RWPE1 (cell line): Measurements from ENCODE around the gene PSMB3.

Source experiments
- CTCF ChIA-PET: fragments of 350-600 bp; sonication (Branson Sonifier 250); formaldehyde crosslinking; extraction: SDS; loops from one replicate; lab custom pipeline; 2021; lab: Yijun Ruan, JAX
- POLR2A ChIA-PET: fragments of 400-600 bp; formaldehyde crosslinking; extraction: SDS; loops from one replicate; lab custom pipeline; 2020; ENCODE audit warnings: antibody characterized with exemption; ENCODE audit not compliant: low non-redundant PET; lab: Yijun Ruan, JAX
- DNase-seq: peaks from one replicate; pipeline ENCODE4 v3.0.0; 2012; ENCODE audit warnings: low spot score
- H3K27ac ChIP-seq: fragments of 450-650 bp; 2 replicates; pipeline ENCODE4 v1.5.1; 2017
- TF ChIP-seq, protein P1 (sequence below): fragments of 450-650 bp; conservative IDR thresholded peaks from 2 replicates; pipeline ENCODE4 v1.5.1; 2017; ENCODE audit warnings: low read depth, mild to moderate bottlenecking

Gene PSMB3

GRCh38 chr17:38740044-38740443 is 12.5 kb upstream of the PSMB3 start:
- peak overlapping the region; percentile 94 for H3K27ac ChIP-seq
- DNase-seq, result no peak
- POLR2A ChIA-PET, result no interaction called here
- TF ChIP-seq, protein P1, sequence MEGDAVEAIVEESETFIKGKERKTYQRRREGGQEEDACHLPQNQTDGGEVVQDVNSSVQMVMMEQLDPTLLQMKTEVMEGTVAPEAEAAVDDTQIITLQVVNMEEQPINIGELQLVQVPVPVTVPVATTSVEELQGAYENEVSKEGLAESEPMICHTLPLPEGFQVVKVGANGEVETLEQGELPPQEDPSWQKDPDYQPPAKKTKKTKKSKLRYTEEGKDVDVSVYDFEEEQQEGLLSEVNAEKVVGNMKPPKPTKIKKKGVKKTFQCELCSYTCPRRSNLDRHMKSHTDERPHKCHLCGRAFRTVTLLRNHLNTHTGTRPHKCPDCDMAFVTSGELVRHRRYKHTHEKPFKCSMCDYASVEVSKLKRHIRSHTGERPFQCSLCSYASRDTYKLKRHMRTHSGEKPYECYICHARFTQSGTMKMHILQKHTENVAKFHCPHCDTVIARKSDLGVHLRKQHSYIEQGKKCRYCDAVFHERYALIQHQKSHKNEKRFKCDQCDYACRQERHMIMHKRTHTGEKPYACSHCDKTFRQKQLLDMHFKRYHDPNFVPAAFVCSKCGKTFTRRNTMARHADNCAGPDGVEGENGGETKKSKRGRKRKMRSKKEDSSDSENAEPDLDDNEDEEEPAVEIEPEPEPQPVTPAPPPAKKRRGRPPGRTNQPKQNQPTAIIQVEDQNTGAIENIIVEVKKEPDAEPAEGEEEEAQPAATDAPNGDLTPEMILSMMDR, result no peak
- CTCF ChIA-PET, result no interaction called here

GRCh38 chr17:38740806-38741205 is 11.7 kb upstream of the PSMB3 start:
- H3K27ac ChIP-seq, result peak overlapping the region; percentile 94
- ChIA-PET CTCF (interaction anchor here (0.7 kb wide), 1 partner anchor 345 kb away, joined by 4 read pairs; no protein-coding TSS in a partner anchor), POLR2A (no interaction called here)
- TF ChIP-seq, protein P1, result no peak
- no peak for DNase-seq

GRCh38 chr17:38741461-38741860 is 11.1 kb upstream of the PSMB3 start:
- CTCF ChIA-PET, result interaction anchor here (0.6 kb wide), 1 partner anchor 24 kb away, joined by 4 read pairs; no protein-coding TSS in a partner anchor
- POLR2A ChIA-PET, result no interaction called here
- no peak for DNase-seq
- H3K27ac ChIP-seq, result peak overlapping the region; percentile 94
- TF ChIP-seq, protein P1, result no peak

- POLR2A ChIA-PET, result no interaction called here
- no peak for DNase-seq
- TF ChIP-seq, protein P1, result no peak
- CTCF ChIA-PET, result no interaction called here
- H3K27ac ChIP-seq, result peak overlapping the region; percentile 94
These were observed 10.6 kb upstream of the PSMB3 start for GRCh38 chr17:38741921-38742410.

DNA sequence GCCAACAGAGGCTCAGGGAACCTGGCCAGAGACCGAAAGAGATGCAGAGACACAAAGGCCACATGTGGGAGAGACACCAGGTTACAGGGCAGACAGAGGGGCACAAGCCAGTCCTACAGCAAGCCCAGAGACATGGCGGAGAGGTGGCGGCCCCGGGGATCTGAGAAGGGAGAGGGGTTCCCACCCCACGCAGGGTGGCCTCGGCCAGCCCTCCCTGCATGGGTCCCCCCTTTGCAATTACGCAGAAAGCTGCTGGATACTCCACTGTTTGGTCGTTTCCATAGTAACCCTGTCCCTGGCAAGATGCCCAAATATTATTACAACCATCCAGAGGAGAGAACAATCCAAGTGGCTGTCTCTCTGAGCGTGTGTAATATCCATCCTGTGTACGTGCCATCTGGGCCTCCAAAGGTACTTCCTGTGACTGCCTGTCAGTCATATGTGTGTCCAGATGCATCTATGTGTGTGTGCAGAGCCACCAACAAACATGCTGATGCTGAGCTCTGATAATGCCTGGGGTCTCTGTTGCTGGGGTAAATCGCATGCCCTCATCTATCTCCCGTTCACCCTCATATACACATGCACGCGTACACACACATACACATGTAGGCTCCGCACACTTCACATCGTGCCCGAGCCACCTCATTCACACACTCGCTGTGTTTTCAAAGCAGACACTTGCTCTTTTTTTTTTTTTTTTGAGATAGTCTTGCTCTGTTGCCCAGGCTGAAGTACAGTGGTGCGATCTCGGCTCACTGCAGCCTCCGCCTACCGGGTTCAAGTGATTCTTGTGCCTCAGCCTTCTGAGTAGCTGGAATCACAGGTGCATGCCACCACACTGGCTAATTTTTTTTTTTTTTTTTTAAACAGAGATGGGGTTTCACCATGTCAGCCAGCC is 9.9 kb upstream of the PSMB3 start:
- ChIA-PET CTCF (interaction anchor here (1.4 kb wide), 1 partner anchor 12 kb away, joined by 4 read pairs; no protein-coding TSS in a partner anchor), POLR2A (no interaction called here)
- no peak for DNase-seq
- H3K27ac ChIP-seq, result peak overlapping the region; percentile 94
- TF ChIP-seq, protein P1, result no peak

DNA sequence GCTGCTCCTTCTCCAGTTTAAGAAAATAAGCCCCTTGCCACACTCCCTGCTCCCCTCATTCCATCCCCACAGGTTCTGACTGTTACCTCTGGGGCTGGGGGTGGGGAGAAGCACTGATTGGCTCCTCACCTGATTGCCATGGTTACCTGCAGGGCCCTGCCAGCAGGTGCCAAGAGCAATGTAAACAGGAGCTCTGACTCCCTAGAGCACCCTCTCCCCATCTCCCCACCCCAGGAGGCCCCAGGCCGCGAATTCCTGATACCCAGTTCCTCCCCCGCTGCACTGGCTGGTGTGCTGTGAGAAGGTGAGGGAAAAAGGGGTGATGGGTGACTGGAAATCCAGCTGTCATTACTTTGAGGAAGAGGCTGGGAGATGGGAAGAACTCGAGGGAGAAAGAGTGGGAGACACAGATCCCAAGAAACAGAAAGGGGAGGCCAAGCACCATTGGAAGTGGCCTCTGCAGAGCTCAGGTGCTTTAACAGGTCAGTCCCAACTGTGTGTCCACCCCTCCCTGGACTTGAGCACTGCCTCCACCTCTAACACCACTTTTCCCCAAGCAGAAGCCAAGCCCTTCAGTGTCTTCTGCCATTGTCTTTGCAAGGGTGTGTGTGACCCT is 8.9 kb upstream of the PSMB3 start:
- DNase-seq, result no peak
- TF ChIP-seq, protein P1, result no peak
- peak overlapping the region; percentile 94 for H3K27ac ChIP-seq
- ChIA-PET POLR2A (no interaction called here), CTCF (interaction anchor here (1.1 to 1.4 kb wide), 2 partner anchors 9 to 13 kb away, joined by 4 read pairs; no protein-coding TSS in a partner anchor)
